ENCODE measurements around the gene SLC22A23. TPM values are rescaled to one million over a fixed set of nuclear protein-coding genes. Genes with fewer than 3 reads are reported as not detected.

Gene SLC22A23
- total and polyA plus RNA-seq, 4 donors = 26.9 to 56.8 (median 41.7) TPM

GRCh38 chr6:3346476-3346875, 110.4 kb downstream of the SLC22A23 start:
- Histone ChIP-seq H3K4me3 (ENCODE audit: low read depth, low read length) (no peak overlapping the region), H3K4me1 (ENCODE audit: control insufficient read depth, insufficient read depth, low read length) (peaks cover 32% of the 10 kb centered on the region), H3K9me3 (ENCODE audit: control insufficient read depth, insufficient read depth, low read length) (no peaks in the 10 kb centered on the region), H3K36me3 (ENCODE audit: control insufficient read depth, insufficient read depth, low read length) (no peaks in the 10 kb centered on the region), H3K27me3 (ENCODE audit: control insufficient read depth, insufficient read depth, low read length) (no peaks in the 10 kb centered on the region), H3K27ac (ENCODE audit: low read depth, low read length) (no peak overlapping the region)
- DNase-seq (ENCODE audit: low read depth in 4 of 6, low spot score in 6 of 6) = no peak
- WGBS (ENCODE audit: insufficient coverage) = 94% methylated on average over 2 of the region's 2 CpGs

- Histone ChIP-seq H3K4me3 (ENCODE audit: low read depth, low read length) (no peak overlapping the region), H3K27ac (ENCODE audit: low read depth, low read length) (no peak overlapping the region), H3K9me3 (ENCODE audit: control insufficient read depth, insufficient read depth, low read length) (no peaks in the 10 kb centered on the region), H3K4me1 (ENCODE audit: control insufficient read depth, insufficient read depth, low read length) (peaks cover 29% of the 10 kb centered on the region), H3K27me3 (ENCODE audit: control insufficient read depth, insufficient read depth, low read length) (no peaks in the 10 kb centered on the region), H3K36me3 (ENCODE audit: control insufficient read depth, insufficient read depth, low read length) (no peaks in the 10 kb centered on the region)
- DNase-seq (ENCODE audit: low read depth in 4 of 6, low spot score in 6 of 6) = peak in 1 of 6 donors; percentile 61
- WGBS (ENCODE audit: insufficient coverage) = 73% methylated on average over 8 of the region's 8 CpGs
These were observed 111.0 kb downstream of the SLC22A23 start for GRCh38 chr6:3345836-3346235.

- Histone ChIP-seq H3K4me3 (ENCODE audit: low read depth, low read length) (no peak overlapping the region), H3K27ac (ENCODE audit: low read depth, low read length) (no peak overlapping the region), H3K27me3 (ENCODE audit: control insufficient read depth, insufficient read depth, low read length) (no peaks in the 10 kb centered on the region), H3K4me1 (ENCODE audit: control insufficient read depth, insufficient read depth, low read length) (peaks cover 34% of the 10 kb centered on the region), H3K9me3 (ENCODE audit: control insufficient read depth, insufficient read depth, low read length) (no peaks in the 10 kb centered on the region), H3K36me3 (ENCODE audit: control insufficient read depth, insufficient read depth, low read length) (no peaks in the 10 kb centered on the region)
- 51% methylated on average over 11 of the region's 14 CpGs for WGBS (ENCODE audit: insufficient coverage)
- peak in 1 of 6 donors; percentile 74 for DNase-seq (ENCODE audit: low read depth in 4 of 6, low spot score in 6 of 6)
These were observed 113.6 kb downstream of the SLC22A23 start for GRCh38 chr6:3343089-3343883.

GRCh38 chr6:3341467-3341866, 115.4 kb downstream of the SLC22A23 start:
- no peaks in the 10 kb centered on the region for H3K9me3 ChIP-seq (ENCODE audit: control insufficient read depth, insufficient read depth, low read length)
- no peak overlapping the region for H3K4me3 ChIP-seq (ENCODE audit: low read depth, low read length)
- peak overlapping the region; percentile 82 for H3K27ac ChIP-seq (ENCODE audit: low read depth, low read length)
- no CpG with 5 or more reads among the region's 6 CpGs for WGBS (ENCODE audit: insufficient coverage)
- DNase-seq (ENCODE audit: low read depth in 4 of 6, low spot score in 6 of 6) = peak in 1 of 6 donors; percentile 74
- no peaks in the 10 kb centered on the region for H3K36me3 ChIP-seq (ENCODE audit: control insufficient read depth, insufficient read depth, low read length)
- no peaks in the 10 kb centered on the region for H3K27me3 ChIP-seq (ENCODE audit: control insufficient read depth, insufficient read depth, low read length)
- peaks cover 40% of the 10 kb centered on the region for H3K4me1 ChIP-seq (ENCODE audit: control insufficient read depth, insufficient read depth, low read length)

DNA sequence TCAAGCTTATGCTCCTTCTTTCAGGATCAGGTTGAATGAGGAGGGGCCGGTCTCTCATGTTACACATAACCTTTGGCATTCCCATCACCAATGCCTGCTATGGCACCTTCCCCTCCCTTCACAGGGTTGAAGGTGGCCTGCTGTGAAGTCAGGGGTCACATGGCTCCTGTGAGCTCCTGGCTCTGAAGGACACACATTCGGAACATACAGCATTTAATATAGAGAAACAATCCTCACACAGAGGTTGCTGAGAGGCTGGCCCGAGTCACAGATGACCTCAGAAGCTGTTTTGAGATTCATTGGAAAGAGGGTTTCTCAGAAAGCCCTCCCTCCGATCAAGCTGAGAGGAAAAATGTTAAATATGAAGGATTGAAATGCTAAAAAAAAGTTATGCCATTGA, 116.0 kb downstream of the SLC22A23 start:
- Histone ChIP-seq H3K27ac (ENCODE audit: low read depth, low read length) (peak overlapping the region; percentile 82), H3K4me1 (ENCODE audit: control insufficient read depth, insufficient read depth, low read length) (peaks cover 34% of the 10 kb centered on the region), H3K4me3 (ENCODE audit: low read depth, low read length) (no peak overlapping the region), H3K9me3 (ENCODE audit: control insufficient read depth, insufficient read depth, low read length) (no peaks in the 10 kb centered on the region), H3K27me3 (ENCODE audit: control insufficient read depth, insufficient read depth, low read length) (no peaks in the 10 kb centered on the region), H3K36me3 (ENCODE audit: control insufficient read depth, insufficient read depth, low read length) (no peaks in the 10 kb centered on the region)
- no peak for DNase-seq (ENCODE audit: low read depth in 4 of 6, low spot score in 6 of 6)
- WGBS (ENCODE audit: insufficient coverage) = 60% methylated on average over 1 of the region's 4 CpGs

- 53% methylated on average over 12 of the region's 12 CpGs for WGBS (ENCODE audit: insufficient coverage)
- DNase-seq (ENCODE audit: low read depth in 4 of 6, low spot score in 6 of 6) = no peak
- Histone ChIP-seq H3K4me3 (ENCODE audit: low read depth, low read length) (no peak overlapping the region), H3K9me3 (ENCODE audit: control insufficient read depth, insufficient read depth, low read length) (no peaks in the 10 kb centered on the region), H3K4me1 (ENCODE audit: control insufficient read depth, insufficient read depth, low read length) (peaks cover 38% of the 10 kb centered on the region), H3K27me3 (ENCODE audit: control insufficient read depth, insufficient read depth, low read length) (no peaks in the 10 kb centered on the region), H3K27ac (ENCODE audit: low read depth, low read length) (peak overlapping the region; percentile 82), H3K36me3 (ENCODE audit: control insufficient read depth, insufficient read depth, low read length) (no peaks in the 10 kb centered on the region)
These were observed 116.5 kb downstream of the SLC22A23 start for GRCh38 chr6:3340358-3340802.

DNA sequence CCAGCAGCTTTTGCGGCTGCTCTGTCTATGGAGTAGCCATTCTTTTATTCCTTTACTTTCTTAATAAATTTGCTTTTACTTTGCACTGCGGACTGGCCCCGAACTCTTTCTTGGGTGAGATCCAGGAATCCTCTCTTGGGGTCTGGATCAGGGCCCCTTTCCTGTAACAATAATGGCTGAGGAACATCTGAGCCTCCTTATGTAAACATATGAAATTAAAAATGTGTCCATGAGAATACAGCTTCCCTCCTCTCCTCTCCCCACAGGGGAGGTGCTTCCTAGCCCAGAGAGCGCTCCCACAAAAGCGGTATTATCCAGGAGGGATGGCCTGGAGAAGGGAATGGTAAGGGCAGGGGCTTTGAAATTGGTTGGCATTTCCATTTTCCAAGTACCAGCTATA, 117.0 kb downstream of the SLC22A23 start:
- H3K4me3 ChIP-seq (ENCODE audit: low read depth, low read length) = no peak overlapping the region
- no peaks in the 10 kb centered on the region for H3K27me3 ChIP-seq (ENCODE audit: control insufficient read depth, insufficient read depth, low read length)
- no peak for DNase-seq (ENCODE audit: low read depth in 4 of 6, low spot score in 6 of 6)
- H3K4me1 ChIP-seq (ENCODE audit: control insufficient read depth, insufficient read depth, low read length) = peaks cover 43% of the 10 kb centered on the region
- no CpG with 5 or more reads among the region's 5 CpGs for WGBS (ENCODE audit: insufficient coverage)
- no peaks in the 10 kb centered on the region for H3K9me3 ChIP-seq (ENCODE audit: control insufficient read depth, insufficient read depth, low read length)
- H3K36me3 ChIP-seq (ENCODE audit: control insufficient read depth, insufficient read depth, low read length) = no peaks in the 10 kb centered on the region
- peak overlapping the region; percentile 82 for H3K27ac ChIP-seq (ENCODE audit: low read depth, low read length)

DNA sequence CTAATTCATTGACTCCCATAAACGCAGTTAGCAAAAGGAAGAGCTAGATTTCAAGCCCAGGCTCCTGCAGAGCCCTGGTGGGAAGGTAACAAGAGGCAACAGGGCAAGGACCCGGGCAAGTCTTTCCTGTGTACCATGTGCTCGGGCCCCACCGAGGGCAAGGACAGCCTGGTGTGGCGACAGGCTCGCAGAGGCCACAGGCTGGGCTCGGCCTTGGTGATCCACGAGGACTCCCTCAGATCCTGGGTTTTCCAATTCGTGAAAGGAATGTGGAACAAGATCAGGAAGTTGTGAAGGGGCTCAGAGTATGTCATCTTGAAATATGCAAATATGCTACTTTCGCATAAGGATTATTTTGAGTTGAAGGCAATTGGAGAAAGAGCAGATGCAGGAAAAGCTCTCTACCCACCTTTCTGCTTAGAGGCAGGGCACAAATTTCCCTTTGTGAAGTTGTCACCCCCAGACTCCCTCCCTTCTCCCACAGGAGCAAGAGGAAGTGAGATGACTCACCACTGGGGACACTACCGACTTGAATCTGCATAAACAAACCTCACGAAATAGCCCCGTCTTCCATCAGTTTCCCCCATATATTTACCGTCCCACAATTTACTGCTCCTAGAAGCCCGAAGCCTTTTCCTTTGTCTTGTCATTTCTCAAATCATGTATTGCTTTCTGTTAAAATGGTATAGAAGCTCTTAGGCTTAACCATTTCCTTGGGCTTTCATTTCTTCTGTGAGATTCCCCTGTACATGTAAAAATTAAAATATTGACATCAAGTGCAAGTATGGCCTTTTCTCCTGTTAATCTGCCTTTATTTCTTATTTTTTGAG, 119.1 kb downstream of the SLC22A23 start:
- 79% methylated on average over 10 of the region's 15 CpGs for WGBS (ENCODE audit: insufficient coverage)
- H3K9me3 ChIP-seq (ENCODE audit: control insufficient read depth, insufficient read depth, low read length) = no peaks in the 10 kb centered on the region
- peaks cover 55% of the 10 kb centered on the region for H3K4me1 ChIP-seq (ENCODE audit: control insufficient read depth, insufficient read depth, low read length)
- no peak overlapping the region for H3K27ac ChIP-seq (ENCODE audit: low read depth, low read length)
- no peaks in the 10 kb centered on the region for H3K36me3 ChIP-seq (ENCODE audit: control insufficient read depth, insufficient read depth, low read length)
- H3K27me3 ChIP-seq (ENCODE audit: control insufficient read depth, insufficient read depth, low read length) = no peaks in the 10 kb centered on the region
- no peak overlapping the region for H3K4me3 ChIP-seq (ENCODE audit: low read depth, low read length)
- no peak for DNase-seq (ENCODE audit: low read depth in 4 of 6, low spot score in 6 of 6)

DNA sequence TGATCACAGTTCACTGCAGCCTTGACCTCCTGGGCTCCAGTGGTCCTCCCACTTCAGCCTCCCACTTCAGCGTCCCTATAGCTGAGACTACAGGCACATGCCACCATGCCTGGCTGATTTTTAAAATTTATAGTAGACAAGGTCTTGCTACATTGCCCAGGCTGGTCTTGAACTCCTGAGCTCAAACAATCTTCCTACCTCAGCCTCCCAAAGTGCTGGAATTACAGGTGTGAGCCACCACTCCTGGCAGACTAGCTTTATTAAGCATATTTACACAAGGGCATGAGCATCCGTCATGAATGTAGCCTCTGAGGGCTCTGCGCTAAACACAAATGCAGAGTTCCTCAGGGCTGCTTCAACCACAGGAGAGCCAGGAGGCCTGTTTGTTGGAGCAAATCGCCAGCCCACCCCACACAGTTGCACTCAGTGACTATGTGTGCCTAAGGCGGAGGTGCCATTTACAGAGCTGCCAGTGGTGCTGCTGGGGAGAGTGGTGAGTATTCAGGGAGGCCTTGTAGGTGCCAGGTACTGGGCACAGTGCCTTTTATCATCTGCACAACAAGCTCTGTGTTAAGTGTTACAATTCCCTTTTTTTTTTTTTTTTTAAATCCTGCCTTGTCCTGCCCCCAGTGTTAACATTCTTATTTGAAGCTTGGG, 119.9 kb downstream of the SLC22A23 start:
- H3K9me3 ChIP-seq (ENCODE audit: control insufficient read depth, insufficient read depth, low read length) = no peaks in the 10 kb centered on the region
- no peaks in the 10 kb centered on the region for H3K27me3 ChIP-seq (ENCODE audit: control insufficient read depth, insufficient read depth, low read length)
- H3K4me3 ChIP-seq (ENCODE audit: low read depth, low read length) = no peak overlapping the region
- peaks cover 51% of the 10 kb centered on the region for H3K4me1 ChIP-seq (ENCODE audit: control insufficient read depth, insufficient read depth, low read length)
- H3K27ac ChIP-seq (ENCODE audit: low read depth, low read length) = no peak overlapping the region
- WGBS (ENCODE audit: insufficient coverage) = 92% methylated on average over 4 of the region's 5 CpGs
- H3K36me3 ChIP-seq (ENCODE audit: control insufficient read depth, insufficient read depth, low read length) = no peaks in the 10 kb centered on the region
- DNase-seq (ENCODE audit: low read depth in 4 of 6, low spot score in 6 of 6) = no peak

Measured in spinal cord (tissue), 10 donors.